Measurements from ENCODE around the gene SENP2. TPM values are rescaled to one million over a fixed set of nuclear protein-coding genes. Genes with fewer than 3 reads are reported as not detected.
A peak's percentile ranks its signal among the peaks of the same experiment; 100 is the strongest.
"Not testable (repeated sequence)": the region's sequence is repeated elsewhere in the genome, so short reads cannot be mapped to it uniquely, and the experiment has no call there.

The SENP2 gene
- total RNA-seq, 8 experiments from 2014 or later, result 22.5 to 45.7 (median 29.8) TPM

GRCh38 chr3:185561374-185561943 lies 24.6 kb upstream of the SENP2 start:
- ATAC-seq (replicated peaks in 6 of 8), result no peak
- WGBS, 10 experiments, result 80 to 100% (median 92%) methylated on average over 1 to 5 of the region's 8 CpGs; no CpG with 5 or more reads in 4 of the 10 experiments

GRCh38 chr3:185561958-185562357 lies 24.1 kb upstream of the SENP2 start:
- 39 to 100% (median 71%) methylated on average over 1 to 5 of the region's 5 CpGs; no CpG with 5 or more reads in 1 of the 10 experiments for WGBS, 10 experiments
- ATAC-seq (replicated peaks in 6 of 8), result no peak
- no peaks in the 10 kb centered on the region for H3K4me1 ChIP-seq (replicated peaks in 1 of 2)
- H3K4me3 ChIP-seq, result no peak overlapping the region
- no peak overlapping the region for H3K27ac ChIP-seq
- in situ Hi-C loops (cut with MboI; ENCODE audit: low pct_unique_long_range_greater_than_20kb in 2 of 9, low sequenced_read_pairs in 9 of 9, unreplicated experiment in 9 of 9), result no loop called here

More at GRCh38 chr3:185561374-185561943, 24.6 kb upstream of the SENP2 start:
- H3K4me3 ChIP-seq, result no peak overlapping the region
- no peaks in the 10 kb centered on the region for H3K4me1 ChIP-seq (replicated peaks in 1 of 2)
- no peak overlapping the region for H3K27ac ChIP-seq
- in situ Hi-C loops (cut with MboI; ENCODE audit: low pct_unique_long_range_greater_than_20kb in 2 of 9, low sequenced_read_pairs in 9 of 9, unreplicated experiment in 9 of 9), result no loop called here

- Histone ChIP-seq H3K4me1 (replicated peaks in 1 of 2) (no peaks in the 10 kb centered on the region), H3K4me3 (no peak overlapping the region), H3K27ac (no peak overlapping the region)
- WGBS, 10 experiments, result 17 to 100% (median 75%) methylated on average over 1 to 5 of the region's 5 CpGs
- no peak for ATAC-seq (replicated peaks in 6 of 8)
- in situ Hi-C loops (cut with MboI; ENCODE audit: low pct_unique_long_range_greater_than_20kb in 2 of 9, low sequenced_read_pairs in 9 of 9, unreplicated experiment in 9 of 9), result no loop called here
These were observed 13.9 kb upstream of the SENP2 start for GRCh38 chr3:185572183-185572582.

GRCh38 chr3:185575108-185575869 lies 10.8 kb upstream of the SENP2 start:
- H3K4me1 ChIP-seq (replicated peaks in 1 of 2); H3K4me3 ChIP-seq; H3K27ac ChIP-seq; in situ Hi-C loops (cut with MboI; ENCODE audit: low pct_unique_long_range_greater_than_20kb in 2 of 9, low sequenced_read_pairs in 9 of 9, unreplicated experiment in 9 of 9): not testable (repeated sequence)
- 0 to 100% (median 39%) methylated on average over 1 to 12 of the region's 17 CpGs for WGBS, 10 experiments
- peak; percentile 54 to 98 (median 74) for ATAC-seq (replicated peaks in 6 of 8)

- no peak overlapping the region for H3K4me3 ChIP-seq
- no peak for ATAC-seq (replicated peaks in 6 of 8)
These were observed 3.9 kb upstream of the SENP2 start for GRCh38 chr3:185582236-185582635.

GRCh38 chr3:185582871-185583270 lies 3.2 kb upstream of the SENP2 start:
- WGBS, 10 experiments, result 0 to 100% (median 35%) methylated on average over 1 to 3 of the region's 3 CpGs; no CpG with 5 or more reads in 3 of the 10 experiments
- in situ Hi-C loops (cut with MboI; ENCODE audit: low pct_unique_long_range_greater_than_20kb in 2 of 9, low sequenced_read_pairs in 9 of 9, unreplicated experiment in 9 of 9), result no loop called here

More at GRCh38 chr3:185582236-185582635, 3.9 kb upstream of the SENP2 start:
- H3K27ac ChIP-seq, result no peak overlapping the region
- in situ Hi-C loops (cut with MboI; ENCODE audit: low pct_unique_long_range_greater_than_20kb in 2 of 9, low sequenced_read_pairs in 9 of 9, unreplicated experiment in 9 of 9), result no loop called here
- H3K4me1 ChIP-seq (replicated peaks in 1 of 2), result peaks cover 4% of the 10 kb centered on the region in 2 donors
- 0 to 86% (median 50%) methylated on average over 1 to 3 of the region's 3 CpGs; no CpG with 5 or more reads in 3 of the 10 experiments for WGBS, 10 experiments

GRCh38 chr3:185583925-185584324 lies 2.2 kb upstream of the SENP2 start:
- Histone ChIP-seq H3K27ac (no peak overlapping the region), H3K4me3 (no peak overlapping the region), H3K4me1 (replicated peaks in 1 of 2) (peaks cover 4 to 13% of the 10 kb centered on the region in 2 donors)
- WGBS, 10 experiments, result 0 to 80% (median 36%) methylated on average over 1 to 5 of the region's 6 CpGs; no CpG with 5 or more reads in 1 of the 10 experiments
- in situ Hi-C loops (cut with MboI; ENCODE audit: low pct_unique_long_range_greater_than_20kb in 2 of 9, low sequenced_read_pairs in 9 of 9, unreplicated experiment in 9 of 9), result no loop called here
- ATAC-seq (replicated peaks in 6 of 8), result no peak

More at GRCh38 chr3:185582871-185583270, 3.2 kb upstream of the SENP2 start:
- H3K4me1 ChIP-seq (replicated peaks in 1 of 2), result peaks cover 4 to 7% of the 10 kb centered on the region in 2 donors
- H3K27ac ChIP-seq, result no peak overlapping the region
- ATAC-seq (replicated peaks in 6 of 8), result no peak
- no peak overlapping the region for H3K4me3 ChIP-seq

- WGBS, 10 experiments, result 52 to 100% (median 90%) methylated on average over 1 to 3 of the region's 4 CpGs; no CpG with 5 or more reads in 3 of the 10 experiments
These were observed 1.4 kb upstream of the SENP2 start for GRCh38 chr3:185584686-185585085.

GRCh38 chr3:185585518-185585858 lies 607 bp upstream of the SENP2 start:
- H3K4me1 ChIP-seq (replicated peaks in 1 of 2), result peaks cover 4 to 13% of the 10 kb centered on the region in 2 donors
- 0 to 71% (median 48%) methylated on average over 2 to 9 of the region's 9 CpGs; no CpG with 5 or more reads in 2 of the 10 experiments for WGBS, 10 experiments
- peak in 2 of 8 experiments; percentile 0 to 3 for ATAC-seq (replicated peaks in 6 of 8)
- H3K4me3 ChIP-seq, result peak overlapping the region; percentile 29 to 91 (median 63)
- no peak overlapping the region for H3K27ac ChIP-seq
- in situ Hi-C loops (cut with MboI; ENCODE audit: low pct_unique_long_range_greater_than_20kb in 2 of 9, low sequenced_read_pairs in 9 of 9, unreplicated experiment in 9 of 9), result no loop called here

More at GRCh38 chr3:185584686-185585085, 1.4 kb upstream of the SENP2 start:
- no peak for ATAC-seq (replicated peaks in 6 of 8)
- peaks cover 4 to 13% of the 10 kb centered on the region in 2 donors for H3K4me1 ChIP-seq (replicated peaks in 1 of 2)
- in situ Hi-C loops (cut with MboI; ENCODE audit: low pct_unique_long_range_greater_than_20kb in 2 of 9, low sequenced_read_pairs in 9 of 9, unreplicated experiment in 9 of 9), result no loop called here
- H3K4me3 ChIP-seq, result no peak overlapping the region
- no peak overlapping the region for H3K27ac ChIP-seq

- ATAC-seq (replicated peaks in 6 of 8), result no peak
- 0 to 29% (median 3%) methylated on average over 1 to 4 of the region's 7 CpGs; no CpG with 5 or more reads in 3 of the 10 experiments for WGBS, 10 experiments
- in situ Hi-C loops (cut with MboI; ENCODE audit: low pct_unique_long_range_greater_than_20kb in 2 of 9, low sequenced_read_pairs in 9 of 9, unreplicated experiment in 9 of 9), result no loop called here
- peak overlapping the region; percentile 92 to 94 for H3K27ac ChIP-seq
- peak overlapping the region; percentile 63 to 91 (median 79) for H3K4me3 ChIP-seq
- peaks cover 4 to 13% of the 10 kb centered on the region in 2 donors for H3K4me1 ChIP-seq (replicated peaks in 1 of 2)
These were observed 568 bp downstream of the SENP2 start for GRCh38 chr3:185586686-185587039.

- no peak overlapping the region for H3K4me3 ChIP-seq
- in situ Hi-C loops (cut with MboI; ENCODE audit: low pct_unique_long_range_greater_than_20kb in 2 of 9, low sequenced_read_pairs in 9 of 9, unreplicated experiment in 9 of 9), result no loop called here
- no peaks in the 10 kb centered on the region for H3K4me1 ChIP-seq (replicated peaks in 1 of 2)
- no peak overlapping the region for H3K27ac ChIP-seq
- no peak for ATAC-seq (replicated peaks in 6 of 8)
- WGBS, 10 experiments, result 57 to 100% (median 92%) methylated on average over 1 to 3 of the region's 3 CpGs; no CpG with 5 or more reads in 1 of the 10 experiments
These were observed 8.0 kb downstream of the SENP2 start for GRCh38 chr3:185594073-185594472.

- 82 to 100% (median 100%) methylated on average over 1 to 4 of the region's 4 CpGs; no CpG with 5 or more reads in 2 of the 10 experiments for WGBS, 10 experiments
- Histone ChIP-seq H3K4me1 (replicated peaks in 1 of 2) (no peaks in the 10 kb centered on the region), H3K4me3 (no peak overlapping the region), H3K27ac (no peak overlapping the region)
- no peak for ATAC-seq (replicated peaks in 6 of 8)
- in situ Hi-C loops (cut with MboI; ENCODE audit: low pct_unique_long_range_greater_than_20kb in 2 of 9, low sequenced_read_pairs in 9 of 9, unreplicated experiment in 9 of 9), result no loop called here
These were observed 9.4 kb downstream of the SENP2 start for GRCh38 chr3:185595526-185595925.

GRCh38 chr3:185605566-185605965 lies 19.5 kb downstream of the SENP2 start:
- peak in 1 of 8 experiments; percentile 22 for ATAC-seq (replicated peaks in 6 of 8)
- Histone ChIP-seq H3K4me3 (no peak overlapping the region), H3K4me1 (replicated peaks in 1 of 2) (no peaks in the 10 kb centered on the region), H3K27ac (no peak overlapping the region)
- in situ Hi-C loops (cut with MboI; ENCODE audit: low pct_unique_long_range_greater_than_20kb in 2 of 9, low sequenced_read_pairs in 9 of 9, unreplicated experiment in 9 of 9), result no loop called here
